ENCODE results near the gene WDR12. TPM values are rescaled to one million over a fixed set of nuclear protein-coding genes. Genes with fewer than 3 reads are reported as not detected.
"Not testable (repeated sequence)": the region's sequence is repeated elsewhere in the genome, so short reads cannot be mapped to it uniquely, and the experiment has no call there.

The WDR12 gene
- total RNA-seq, 1 donor from 2014 or later = 58.6 TPM

GRCh38 chr2:202909394-202910192 lies 1.9 kb downstream of the WDR12 start:
- Mint-ChIP-seq H3K4me3 (peak overlapping the region; percentile 96), H3K4me1 (peaks cover 20% of the 10 kb centered on the region), H3K27me3 (ENCODE audit: low read depth) (no peaks in the 10 kb centered on the region), H3K9me3 (peaks cover 10% of the 10 kb centered on the region), H3K36me3 (peaks cover 17% of the 10 kb centered on the region), H3K27ac (peak overlapping the region; percentile 47)
- no peak for TF ChIP-seq CTCF (IDR thresholded peaks at IDR 0.05; ENCODE audit: unreplicated experiment)
- no peak for DNase-seq (ENCODE audit: low spot score in 2 of 2, unreplicated experiment in 2 of 2)

GRCh38 chr2:202908186-202908585 lies 3.3 kb downstream of the WDR12 start:
- Mint-ChIP-seq H3K27ac (no peak overlapping the region), H3K4me1 (peaks cover 19% of the 10 kb centered on the region), H3K4me3 (no peak overlapping the region), H3K27me3 (ENCODE audit: low read depth) (no peaks in the 10 kb centered on the region), H3K9me3 (peaks cover 18% of the 10 kb centered on the region), H3K36me3 (peaks cover 26% of the 10 kb centered on the region)
- DNase-seq (ENCODE audit: low spot score in 2 of 2, unreplicated experiment in 2 of 2) = no peak
- TF ChIP-seq CTCF (IDR thresholded peaks at IDR 0.05; ENCODE audit: unreplicated experiment) = no peak

GRCh38 chr2:202905507-202905906 lies 6.0 kb downstream of the WDR12 start:
- Mint-ChIP-seq H3K4me1 (peaks cover 14% of the 10 kb centered on the region), H3K9me3 (peaks cover 18% of the 10 kb centered on the region), H3K36me3 (peaks cover 26% of the 10 kb centered on the region)
- not testable (repeated sequence) for H3K27ac Mint-ChIP-seq; H3K27me3 Mint-ChIP-seq (ENCODE audit: low read depth); H3K4me3 Mint-ChIP-seq; DNase-seq (ENCODE audit: low spot score in 2 of 2, unreplicated experiment in 2 of 2)

- no peaks in the 10 kb centered on the region for H3K4me1 Mint-ChIP-seq
- TF ChIP-seq CTCF (IDR thresholded peaks at IDR 0.05; ENCODE audit: unreplicated experiment) = no peak
- H3K9me3 Mint-ChIP-seq = no peaks in the 10 kb centered on the region
- H3K36me3 Mint-ChIP-seq = peaks cover 40% of the 10 kb centered on the region
- H3K27ac Mint-ChIP-seq = no peak overlapping the region
- H3K27me3 Mint-ChIP-seq (ENCODE audit: low read depth) = no peaks in the 10 kb centered on the region
- DNase-seq (ENCODE audit: low spot score in 2 of 2, unreplicated experiment in 2 of 2) = no peak
- H3K4me3 Mint-ChIP-seq = no peak overlapping the region
These were observed 26.3 kb downstream of the WDR12 start for GRCh38 chr2:202885190-202885589.

GRCh38 chr2:202883987-202884675 lies 27.3 kb downstream of the WDR12 start:
- Mint-ChIP-seq H3K4me1 (no peaks in the 10 kb centered on the region), H3K9me3 (no peaks in the 10 kb centered on the region), H3K4me3 (no peak overlapping the region), H3K36me3 (peaks cover 38% of the 10 kb centered on the region), H3K27ac (no peak overlapping the region), H3K27me3 (ENCODE audit: low read depth) (no peaks in the 10 kb centered on the region)
- DNase-seq (ENCODE audit: low spot score in 2 of 2, unreplicated experiment in 2 of 2) = no peak
- no peak for TF ChIP-seq CTCF (IDR thresholded peaks at IDR 0.05; ENCODE audit: unreplicated experiment)

GRCh38 chr2:202881570-202881969 lies 29.9 kb downstream of the WDR12 start:
- peaks cover 26% of the 10 kb centered on the region for H3K36me3 Mint-ChIP-seq
- no peaks in the 10 kb centered on the region for H3K27me3 Mint-ChIP-seq (ENCODE audit: low read depth)
- no peak for TF ChIP-seq CTCF (IDR thresholded peaks at IDR 0.05; ENCODE audit: unreplicated experiment)
- H3K9me3 Mint-ChIP-seq = no peaks in the 10 kb centered on the region
- no peak overlapping the region for H3K27ac Mint-ChIP-seq
- H3K4me1 Mint-ChIP-seq = no peaks in the 10 kb centered on the region
- DNase-seq (ENCODE audit: low spot score in 2 of 2, unreplicated experiment in 2 of 2) = no peak
- H3K4me3 Mint-ChIP-seq = no peak overlapping the region

Data from mesothelial cell of epicardium (in vitro differentiated cells).